Kidney (tissue), 14 donors: Measurements from ENCODE around the gene DUSP15. TPM values are rescaled to one million over a fixed set of nuclear protein-coding genes. Genes with fewer than 3 reads are reported as not detected.

Experiments
- DNase-seq, 5 donors: peaks; one replicate each; pipeline ENCODE4 v3.0.0-alpha.2; 2013 to 2020
- FAIRE-seq: peaks from 2 replicates; lab custom pipeline; 2012; peaks lifted over from hg19 to GRCh38; lab: Jason Lieb, UNC
- H3K27ac ChIP-seq, 2 donors: one replicate each; pipeline ENCODE4 v1.7.0; 2013; ENCODE audit warnings: low read depth in 2 of 2, low read length in 2 of 2, inconsistent platforms in 1 of 2
- H3K27me3 ChIP-seq: one replicate; pipeline ENCODE4 v1.7.1; 2013; ENCODE audit warnings: low read length, inconsistent platforms; ENCODE audit not compliant: control insufficient read depth, insufficient read depth
- H3K36me3 ChIP-seq, 3 donors: one replicate each; pipeline versions ENCODE4 v1.7.0 to v1.7.1; 2013; ENCODE audit warnings: low read length in 3 of 3, control low read depth in 1 of 3, inconsistent platforms in 1 of 3; ENCODE audit not compliant: insufficient read depth in 3 of 3, control insufficient read depth in 2 of 3
- H3K4me1 ChIP-seq, 3 donors: one replicate each; pipeline versions ENCODE4 v1.7.0 to v1.7.1; 2013; ENCODE audit warnings: low read length in 3 of 3, inconsistent platforms in 1 of 3, low read depth in 1 of 3; ENCODE audit not compliant: control insufficient read depth in 2 of 3, insufficient read depth in 2 of 3
- H3K4me3 ChIP-seq, 3 donors: one replicate each; pipeline versions ENCODE4 v1.7.0 to v1.8.1; 2013; ENCODE audit warnings: low read length in 3 of 3, control low read depth in 1 of 3, inconsistent platforms in 1 of 3
- H3K9ac ChIP-seq, 3 donors: one replicate each; pipeline versions ENCODE4 v1.7.0 to v1.7.1; 2013; ENCODE audit warnings: low read length in 3 of 3, control low read depth in 1 of 3, inconsistent platforms in 1 of 3
- H3K9me3 ChIP-seq, 3 donors: one replicate each; pipeline versions ENCODE4 v1.7.0 to v1.7.1; 2013; ENCODE audit warnings: low read length in 3 of 3, control low read depth in 1 of 3, inconsistent platforms in 1 of 3; ENCODE audit not compliant: control insufficient read depth in 2 of 3, insufficient read depth in 1 of 3
- CTCF ChIP-seq: IDR thresholded peaks from 3 replicates; pipeline ENCODE4 v1.5.1; 2012; ENCODE audit warnings: mild to moderate bottlenecking, moderate library complexity, borderline replicate concordance; ENCODE audit not compliant: insufficient read depth; ENCODE audit errors: extremely low read depth
- intact Hi-C: fragments of 100-400 bp; cut with DNase I; formaldehyde crosslinking; loops from one replicate; pipeline ENCODE4 v1.11.1; 2022
- polyA plus RNA-seq: library from polyadenylated mRNA; stranded (reverse); fragments of 350-450 nt; fragmentation: Illumina TruSeq; extraction: RNeasy Lipid Tissue Mini Kit (QIAGEN cat#74804); gene quantifications from one replicate; pipeline ENCODE4 v1.2.3, GENCODE V29; 2014; ENCODE audit warnings: low read depth, low replicate concordance; ENCODE audit not compliant: insufficient read depth
- total RNA-seq: library from RNA; stranded (reverse); fragmentation: NEBNext Ultra II Directional; extraction: Animal tissue kit (Norgen Biotek cat#: 25700); gene quantifications from one replicate; pipeline ENCODE4 v1.2.1, GENCODE V29; 2021
- donor health status: control.
- donor health status: control.
- donor health status: control.
- donor health status: control.
- donor health status: control.
- donor health status: DM: yes; HTN: yes; CAD: no.
- donor health status: Normal renal cell carcinoma (clear cell type).

DUSP15 gene
- total and polyA plus RNA-seq, 2 donors from 2014 or later, result 13.2 to 143 TPM

GRCh38 chr20:31909253-31910070 is 39.1 kb upstream of the DUSP15 start:
- H3K36me3 ChIP-seq, result no peaks in the 10 kb centered on the region
- H3K27me3 ChIP-seq, result no peaks in the 10 kb centered on the region
- H3K4me1 ChIP-seq, result no peaks in the 10 kb centered on the region
- H3K4me3 ChIP-seq, result no peak overlapping the region
- intact Hi-C loops, result no loop called here
- no peak for TF ChIP-seq CTCF
- H3K9ac ChIP-seq, result no peak overlapping the region
- H3K9me3 ChIP-seq, result no peaks in the 10 kb centered on the region
- H3K27ac ChIP-seq, result no peak overlapping the region
- FAIRE-seq, result no peak
- DNase-seq, result no peak

GRCh38 chr20:31908424-31908823 is 38.1 kb upstream of the DUSP15 start:
- no peak for TF ChIP-seq CTCF
- H3K27me3 ChIP-seq, result no peaks in the 10 kb centered on the region
- DNase-seq (no peak), FAIRE-seq (no peak)
- H3K27ac ChIP-seq, result no peak overlapping the region
- H3K9me3 ChIP-seq, result no peaks in the 10 kb centered on the region
- no peaks in the 10 kb centered on the region for H3K36me3 ChIP-seq
- H3K4me1 ChIP-seq, result no peaks in the 10 kb centered on the region
- H3K9ac ChIP-seq, result no peak overlapping the region
- intact Hi-C loops, result no loop called here
- H3K4me3 ChIP-seq, result no peak overlapping the region

GRCh38 chr20:31908016-31908415 is 37.7 kb upstream of the DUSP15 start:
- TF ChIP-seq CTCF, result no peak
- FAIRE-seq (no peak), DNase-seq (no peak)
- H3K4me3 ChIP-seq, result no peak overlapping the region
- no peak overlapping the region for H3K9ac ChIP-seq
- no peak overlapping the region for H3K27ac ChIP-seq
- no peaks in the 10 kb centered on the region for H3K9me3 ChIP-seq
- intact Hi-C loops, result no loop called here
- H3K4me1 ChIP-seq, result no peaks in the 10 kb centered on the region
- H3K36me3 ChIP-seq, result no peaks in the 10 kb centered on the region
- H3K27me3 ChIP-seq, result no peaks in the 10 kb centered on the region
